ENCODE results near the gene PKM. TPM values are rescaled to one million over a fixed set of nuclear protein-coding genes. Genes with fewer than 3 reads are reported as not detected.
"Not testable (repeated sequence)": the region's sequence is repeated elsewhere in the genome, so short reads cannot be mapped to it uniquely, and the experiment has no call there.

Gene PKM
- 886 TPM for polyA plus RNA-seq (ENCODE audit: insufficient read length)

GRCh38 chr15:72231066-72231832, at the start of gene PKM:
Gene PKM, minus strand, starts transcription at chr15:72231190. Its CDS starts 12,093 bp downstream, at chr15:72219097.
- peak; percentile 70 for DNase-seq (ENCODE audit: low read depth)

- DNase-seq (ENCODE audit: low read depth), result no peak
Observed at GRCh38 chr15:72280751-72281150, 49.8 kb upstream of the PKM start.

GRCh38 chr15:72278737-72279136, 47.7 kb upstream of the PKM start:
- DNase-seq (ENCODE audit: low read depth), result no peak

- DNase-seq (ENCODE audit: low read depth), result no peak
Observed at GRCh38 chr15:72276326-72276700, 45.3 kb upstream of the PKM start.

- DNase-seq (ENCODE audit: low read depth), result not testable (repeated sequence)
Observed at GRCh38 chr15:72275635-72276325, 44.8 kb upstream of the PKM start.

GRCh38 chr15:72272997-72273352, 42.0 kb upstream of the PKM start:
- no peak for DNase-seq (ENCODE audit: low read depth)

GRCh38 chr15:72272213-72272996, 41.4 kb upstream of the PKM start, which contains the start of gene PARP6:
Gene PARP6, minus strand, starts transcription at chr15:72272554. Its CDS starts 5,077 bp downstream, at chr15:72267477.
- peak; percentile 95 for DNase-seq (ENCODE audit: low read depth)

- no peak for DNase-seq (ENCODE audit: low read depth)
Observed at GRCh38 chr15:72271895-72272212, 40.9 kb upstream of the PKM start.

GRCh38 chr15:72271221-72271620, 40.2 kb upstream of the PKM start:
- no peak for DNase-seq (ENCODE audit: low read depth)

- no peak for DNase-seq (ENCODE audit: low read depth)
Observed at GRCh38 chr15:72269739-72270138, 38.7 kb upstream of the PKM start.

GRCh38 chr15:72265031-72265430, 34.0 kb upstream of the PKM start:
- no peak for DNase-seq (ENCODE audit: low read depth)

GRCh38 chr15:72252663-72253299, 21.8 kb upstream of the PKM start:
- no peak for DNase-seq (ENCODE audit: low read depth)

GRCh38 chr15:72249142-72249810, 18.3 kb upstream of the PKM start:
- no peak for DNase-seq (ENCODE audit: low read depth)

GRCh38 chr15:72248514-72248913, 17.5 kb upstream of the PKM start:
- DNase-seq (ENCODE audit: low read depth), result no peak

GRCh38 chr15:72242775-72243370, 11.9 kb upstream of the PKM start:
- DNase-seq (ENCODE audit: low read depth), result no peak

GRCh38 chr15:72239652-72240051, 8.7 kb upstream of the PKM start:
- DNase-seq (ENCODE audit: low read depth), result no peak

- no peak for DNase-seq (ENCODE audit: low read depth)
Observed at GRCh38 chr15:72238586-72238985, 7.6 kb upstream of the PKM start.

- DNase-seq (ENCODE audit: low read depth), result no peak
Observed at GRCh38 chr15:72237853-72238224, 6.8 kb upstream of the PKM start.

- DNase-seq (ENCODE audit: low read depth), result no peak
Observed at GRCh38 chr15:72237029-72237852, 6.3 kb upstream of the PKM start.

GRCh38 chr15:72236381-72237003, 5.5 kb upstream of the PKM start:
- no peak for DNase-seq (ENCODE audit: low read depth)
